ENCODE data around the gene SPECC1.

The SPECC1 gene

GRCh38 chr17:20307326-20307910 is 298.3 kb downstream of the SPECC1 start:
- no peak for TF ChIP-seq CTCF (IDR thresholded peaks at IDR 0.05)

- no peak for TF ChIP-seq CTCF (IDR thresholded peaks at IDR 0.05)
These were observed 301.3 kb downstream of the SPECC1 start for GRCh38 chr17:20310481-20310880.

GRCh38 chr17:20313306-20313705 is 304.1 kb downstream of the SPECC1 start:
- TF ChIP-seq CTCF (IDR thresholded peaks at IDR 0.05): no peak

GRCh38 chr17:20313891-20314290 is 304.7 kb downstream of the SPECC1 start:
- no peak for TF ChIP-seq CTCF (IDR thresholded peaks at IDR 0.05)

GRCh38 chr17:20314834-20315233 is 305.7 kb downstream of the SPECC1 start:
- TF ChIP-seq CTCF (IDR thresholded peaks at IDR 0.05): no peak

- TF ChIP-seq CTCF (IDR thresholded peaks at IDR 0.05): no peak
These were observed 306.2 kb downstream of the SPECC1 start for GRCh38 chr17:20315311-20315710.

GRCh38 chr17:20315821-20316220 is 306.7 kb downstream of the SPECC1 start:
- no peak for TF ChIP-seq CTCF (IDR thresholded peaks at IDR 0.05)
